OCI-LY7 (cell line): Measurements from ENCODE around the gene VPS50. TPM values are rescaled to one million over a fixed set of nuclear protein-coding genes. Genes with fewer than 3 reads are reported as not detected.

ENCODE experiments used
- BruUV-seq: library from RNA; stranded (reverse); fragments of 400-500 nt; replicated peaks from 2 replicates; lab custom pipeline; 2021; lab: Mats Ljungman, UMichigan
- CTCF ChIA-PET: fragments of 300-600 bp; sonication (Branson Sonifier 250); formaldehyde crosslinking; loops from one replicate; lab custom pipeline; 2022; ENCODE audit warnings: antibody characterized with exemption; ENCODE audit not compliant: unreplicated experiment; lab: Charles Lee
- POLR2A ChIA-PET: fragments of 300-600 bp; sonication (Branson Sonifier 250); formaldehyde crosslinking; loops from one replicate; lab custom pipeline; 2022; ENCODE audit warnings: antibody characterized with exemption; lab: Charles Lee
- DNase-seq: peaks from one replicate; pipeline ENCODE4 v3.0.0-alpha.2; 2015; ENCODE audit warnings: low spot score
- H2AFZ ChIP-seq: fragments of 200-600 bp; sonication (generic), shearing (Covaris generic); 2 replicates; pipeline ENCODE4 v1.6.1; 2014; ENCODE audit warnings: mild to moderate bottlenecking, antibody characterized with exemption, low read length, moderate library complexity
- H3K27ac ChIP-seq: fragments of 200-600 bp; sonication (generic); 2 replicates; pipeline ENCODE4 v1.5.1; 2014; ENCODE audit warnings: mixed run types, low read depth, mild to moderate bottlenecking, moderate library complexity, low read length, inconsistent platforms; ENCODE audit not compliant: poor library complexity, severe bottlenecking
- H3K36me3 ChIP-seq: fragments of 200-600 bp; sonication (generic); 2 replicates; pipeline ENCODE4 v1.6.1; 2014; ENCODE audit warnings: mild to moderate bottlenecking, antibody characterized with exemption, low read length, moderate library complexity, mixed read lengths; ENCODE audit not compliant: insufficient read depth
- H3K4me1 ChIP-seq: fragments of 200-600 bp; sonication (generic); 2 replicates; pipeline ENCODE4 v1.5.1; 2014; ENCODE audit warnings: mild to moderate bottlenecking, low read length; ENCODE audit not compliant: insufficient read depth, poor library complexity, severe bottlenecking
- H3K4me2 ChIP-seq: fragments of 200-600 bp; sonication (generic); 2 replicates; pipeline ENCODE4 v1.6.1; 2014; ENCODE audit warnings: mild to moderate bottlenecking, low read length
- H3K4me3 ChIP-seq: fragments of 200-600 bp; sonication (generic); 2 replicates; pipeline ENCODE4 v1.5.1; 2014; ENCODE audit warnings: mild to moderate bottlenecking, low read depth, low read length; ENCODE audit not compliant: poor library complexity, severe bottlenecking
- H3K79me2 ChIP-seq: fragments of 200-600 bp; sonication (generic); 2 replicates; pipeline ENCODE4 v1.6.1; 2016; ENCODE audit warnings: low read depth, mild to moderate bottlenecking, low read length, moderate library complexity, mixed read lengths; ENCODE audit not compliant: insufficient read depth
- H3K9me2 ChIP-seq: fragments of 200-600 bp; sonication (generic); 2 replicates; pipeline ENCODE4 v1.6.1; 2016; ENCODE audit warnings: mild to moderate bottlenecking, low read length, mixed read lengths; ENCODE audit not compliant: insufficient read depth
- H3K9me3 ChIP-seq: fragments of 200-600 bp; sonication (generic); 2 replicates; pipeline ENCODE4 v1.6.1; 2014; ENCODE audit warnings: mild to moderate bottlenecking, mixed run types, low read length, mixed read lengths
- H4K20me1 ChIP-seq: fragments of 200-600 bp; sonication (generic); 2 replicates; pipeline ENCODE4 v1.6.1; 2014; ENCODE audit warnings: mild to moderate bottlenecking, antibody characterized with exemption, low read length, moderate library complexity, mixed read lengths; ENCODE audit not compliant: insufficient read depth
- CTCF ChIP-seq: fragments of 200-600 bp; sonication (generic); conservative IDR thresholded peaks from 2 replicates; pipeline ENCODE4 v1.5.1; 2014; ENCODE audit warnings: mild to moderate bottlenecking, antibody characterized with exemption, low read length, moderate library complexity, mixed read lengths
- EZH2phosphoT487 ChIP-seq: fragments of 200-600 bp; sonication (generic); IDR thresholded peaks from 2 replicates; pipeline ENCODE4 v1.6.1; 2018; ENCODE audit warnings: low read depth, borderline replicate concordance, mild to moderate bottlenecking, mixed run types, antibody characterized with exemption, low read length, moderate library complexity, mixed read lengths
- intact Hi-C: fragments of 100-400 bp; cut with micrococcal nuclease; formaldehyde crosslinking; loops from one replicate; pipeline ENCODE4 v1.10.0; 2022; ENCODE audit not compliant: unreplicated experiment
- total RNA-seq, 2 experiments: library from RNA; depleted of rRNA in 1 of 2; stranded (reverse); fragments of >200 nt in 1 of 2; shearing (Covaris generic) in 1 of 2; gene quantifications; 2 replicates each; pipeline ENCODE4 v1.2.3, GENCODE V29; 2014 to 2022

VPS50 gene
- total RNA-seq, 2 experiments from 2014 or later = 17.9 to 20.0 TPM

- POLR2A ChIA-PET = interaction anchor here (0.7 kb wide), 1 partner anchor 16 kb away, joined by 3 read pairs; no protein-coding TSS in a partner anchor
- no peak overlapping the region for H2AFZ ChIP-seq
- H3K27ac ChIP-seq = no peak overlapping the region
- no peaks in the 10 kb centered on the region for H3K9me2 ChIP-seq
- CTCF ChIA-PET = no interaction called here
- DNase-seq = no peak
- H4K20me1 ChIP-seq = no peaks in the 10 kb centered on the region
- no peaks in the 10 kb centered on the region for H3K4me1 ChIP-seq
- BruUV-seq = no TSS peak
- H3K9me3 ChIP-seq = no peaks in the 10 kb centered on the region
- H3K4me2 ChIP-seq = no peak overlapping the region
- no peak for TF ChIP-seq EZH2phosphoT487
- no peak for TF ChIP-seq CTCF
- no peak overlapping the region for H3K4me3 ChIP-seq
- H3K36me3 ChIP-seq = no peaks in the 10 kb centered on the region
- intact Hi-C loops = no loop called here
- H3K79me2 ChIP-seq = no peaks in the 10 kb centered on the region
Observed at GRCh38 chr7:93390660-93391059, 158.5 kb downstream of the VPS50 start.

GRCh38 chr7:93392984-93393383 is 160.8 kb downstream of the VPS50 start:
- Histone ChIP-seq H3K27ac (no peak overlapping the region), H3K79me2 (no peaks in the 10 kb centered on the region), H3K9me3 (no peaks in the 10 kb centered on the region), H2AFZ (no peak overlapping the region), H4K20me1 (no peaks in the 10 kb centered on the region), H3K4me3 (no peak overlapping the region), H3K36me3 (no peaks in the 10 kb centered on the region), H3K4me1 (no peaks in the 10 kb centered on the region), H3K4me2 (no peak overlapping the region), H3K9me2 (no peaks in the 10 kb centered on the region)
- BruUV-seq = no TSS peak
- ChIA-PET POLR2A (interaction anchor here (1.0 kb wide), 1 partner anchor 18 kb away, joined by 4 read pairs; no protein-coding TSS in a partner anchor), CTCF (no interaction called here)
- intact Hi-C loops = no loop called here
- TF ChIP-seq EZH2phosphoT487 = no peak
- no peak for TF ChIP-seq CTCF
- no peak for DNase-seq

- Histone ChIP-seq H3K4me1 (no peaks in the 10 kb centered on the region), H3K9me3 (no peaks in the 10 kb centered on the region), H3K79me2 (no peaks in the 10 kb centered on the region), H3K4me3 (no peak overlapping the region), H3K27ac (no peak overlapping the region), H4K20me1 (no peaks in the 10 kb centered on the region), H3K36me3 (no peaks in the 10 kb centered on the region), H3K4me2 (no peak overlapping the region), H2AFZ (no peak overlapping the region), H3K9me2 (no peaks in the 10 kb centered on the region)
- CTCF ChIA-PET = no interaction called here
- intact Hi-C loops = loop anchor here (10.0 kb wide), 1 partner anchor 155 kb away; no protein-coding TSS in a partner anchor
- no peak for TF ChIP-seq EZH2phosphoT487
- TF ChIP-seq CTCF = no peak
- no TSS peak for BruUV-seq
- POLR2A ChIA-PET = no interaction called here
- DNase-seq = no peak
Observed at GRCh38 chr7:93399642-93400041, 167.5 kb downstream of the VPS50 start.
